ENCODE measurements around the gene STXBP4.

GRCh38 chr17:54933921-54934320 is 34.6 kb upstream of the STXBP4 start:
- TF ChIP-seq POLR2A (IDR thresholded peaks at IDR 0.05) (no peak), CTCF (IDR thresholded peaks at IDR 0.05) (no peak)

Measured in lower leg skin (tissue), 3 donors.